ENCODE data around the gene PNMA3. TPM values are rescaled to one million over a fixed set of nuclear protein-coding genes. Genes with fewer than 3 reads are reported as not detected.
"Not testable (repeated sequence)": the region's sequence is repeated elsewhere in the genome, so short reads cannot be mapped to it uniquely, and the experiment has no call there.

The PNMA3 gene
- total RNA-seq: 0.09 TPM in 1 of 2 replicates, not detected in the other

DNA sequence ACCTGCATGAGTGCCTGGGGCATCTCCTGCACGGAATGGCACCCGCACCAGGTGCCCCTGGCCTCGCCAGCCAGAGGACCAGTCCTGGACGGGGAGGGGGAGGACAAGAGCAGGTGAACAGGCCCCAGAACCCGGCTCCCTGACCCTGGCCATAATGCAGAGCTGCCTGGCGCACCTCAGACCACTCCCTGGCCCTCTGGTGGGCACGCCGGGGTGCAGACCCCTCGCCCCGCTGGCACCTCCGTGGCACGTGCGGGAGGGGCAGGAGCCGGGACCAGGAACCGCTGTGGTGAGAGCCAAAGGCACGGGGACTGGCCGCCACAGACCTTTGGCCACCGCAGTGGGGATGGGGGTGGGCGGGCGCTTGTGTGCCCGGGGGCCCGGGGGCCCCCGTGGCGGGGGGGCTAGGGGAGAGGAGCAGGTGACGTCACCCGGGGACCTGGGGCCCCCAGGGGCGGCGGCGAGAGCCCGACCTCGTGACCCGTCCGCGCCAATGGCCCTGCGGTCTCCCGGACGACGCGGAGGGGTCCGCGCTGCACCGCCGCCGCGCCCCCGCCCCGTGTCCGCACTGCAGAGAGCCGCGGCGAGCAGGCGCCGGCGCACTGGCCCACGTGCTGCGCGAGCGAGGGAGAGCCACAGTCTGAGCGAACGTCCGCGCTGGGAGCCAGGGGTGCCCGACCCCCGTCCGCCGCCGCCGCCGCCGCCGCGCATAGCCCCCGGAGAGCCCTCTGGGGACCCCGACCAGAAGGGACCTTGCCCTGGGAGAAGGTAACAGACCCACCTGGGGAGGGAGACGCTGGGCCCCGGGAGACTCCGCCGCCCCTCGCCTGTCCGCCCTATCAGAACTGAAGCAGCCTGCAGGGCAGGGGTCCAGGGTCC is at the start of gene PNMA3:
TSS of gene PNMA3 (plus strand) at position 600 of the 879 bp plus-strand sequence. CDS start 586 bp downstream, outside the sequence.
- no peak for DNase-seq

GRCh38 chrX:153017174-153017573 is 39.1 kb upstream of the PNMA3 start:
- not testable (repeated sequence) for DNase-seq

DNA sequence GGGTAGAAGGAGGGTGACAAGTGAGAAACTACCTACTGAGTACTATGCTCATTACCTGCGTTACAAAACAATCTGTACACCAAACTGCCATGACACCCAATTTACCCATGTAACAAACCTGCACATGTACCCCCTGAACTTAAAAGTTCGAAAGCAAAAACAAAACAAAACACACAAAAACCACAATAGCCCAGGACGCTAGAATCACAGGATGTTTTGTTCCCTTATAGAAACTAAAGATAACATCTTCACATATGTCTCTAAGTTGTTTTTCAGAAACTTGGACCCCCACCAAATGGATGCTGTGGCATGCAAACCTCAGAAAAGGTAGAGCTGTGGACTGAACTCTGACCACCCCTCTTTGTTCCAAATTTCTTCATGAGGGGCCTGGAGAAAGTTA is 37.1 kb upstream of the PNMA3 start:
- no peak for DNase-seq

GRCh38 chrX:153026501-153026900 is 29.8 kb upstream of the PNMA3 start:
- not testable (repeated sequence) for DNase-seq

DNA sequence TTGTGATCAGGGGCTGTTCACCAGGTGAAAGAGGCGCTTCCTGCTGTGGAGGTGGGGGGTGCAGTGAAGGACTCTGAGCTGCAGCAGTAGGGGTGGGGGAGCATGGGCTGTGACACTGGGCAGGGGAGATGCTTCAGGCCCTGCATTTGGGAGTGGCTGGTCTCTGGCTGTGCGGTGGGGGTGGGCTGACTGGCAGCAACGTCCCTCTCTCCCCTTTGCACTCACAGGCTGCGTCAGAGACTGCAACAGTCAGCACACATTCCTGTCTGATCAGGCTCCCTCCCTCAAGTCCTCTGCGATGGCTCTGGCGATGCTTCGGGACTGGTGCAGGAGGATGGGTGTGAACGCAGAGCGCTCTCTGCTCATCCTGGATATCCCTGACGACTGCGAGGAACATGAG is 27.8 kb upstream of the PNMA3 start:
- DNase-seq: not testable (repeated sequence)

- no peak for DNase-seq
Measured at GRCh38 chrX:153029162-153029561, 27.1 kb upstream of the PNMA3 start.

- DNase-seq: no peak
Measured at GRCh38 chrX:153029875-153030274, 26.4 kb upstream of the PNMA3 start.

GRCh38 chrX:153030801-153031200 is 25.5 kb upstream of the PNMA3 start:
- DNase-seq: no peak

- DNase-seq: peak; percentile 67
Measured at GRCh38 chrX:153032397-153033118, 23.7 kb upstream of the PNMA3 start.

DNA sequence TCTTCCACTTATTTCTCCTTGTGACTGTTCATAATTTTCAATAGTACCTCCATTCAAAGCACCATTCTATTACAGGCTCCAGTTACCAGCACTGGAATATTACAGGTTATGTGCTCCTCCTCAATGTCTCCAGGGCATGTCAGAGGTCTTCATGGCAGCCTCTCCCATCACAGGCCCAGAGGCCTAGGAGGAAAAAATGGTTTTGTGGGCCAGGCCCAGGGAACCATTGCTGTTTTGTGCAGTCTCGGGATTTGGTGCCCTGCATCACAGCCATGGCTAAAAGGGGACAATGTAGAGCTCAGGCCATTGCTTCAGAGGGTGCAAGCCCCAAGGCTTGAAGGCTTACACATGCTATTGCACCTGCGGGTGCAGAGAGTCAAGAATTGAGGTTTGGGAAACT is 7.2 kb upstream of the PNMA3 start:
- DNase-seq: no peak

GRCh38 chrX:153052534-153052933 is 3.7 kb upstream of the PNMA3 start:
- DNase-seq: no peak

DNA sequence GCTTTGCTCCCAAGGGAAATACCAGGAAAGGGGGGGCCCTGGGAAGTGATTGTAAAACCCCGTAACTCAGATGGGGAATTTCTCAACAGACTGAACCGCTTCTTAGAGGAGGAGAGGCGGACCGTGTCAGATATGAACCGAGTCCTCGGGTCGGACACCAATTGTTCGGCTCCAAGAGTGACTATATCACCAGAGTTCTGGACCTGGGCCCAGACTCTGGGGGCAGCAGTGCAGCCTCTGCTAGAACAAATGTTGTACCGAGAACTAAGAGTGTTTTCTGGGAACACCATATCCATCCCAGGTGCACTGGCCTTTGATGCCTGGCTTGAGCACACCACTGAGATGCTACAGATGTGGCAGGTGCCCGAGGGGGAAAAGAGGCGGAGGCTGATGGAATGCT is 1.0 kb downstream of the PNMA3 start:
- DNase-seq: no peak

DNA sequence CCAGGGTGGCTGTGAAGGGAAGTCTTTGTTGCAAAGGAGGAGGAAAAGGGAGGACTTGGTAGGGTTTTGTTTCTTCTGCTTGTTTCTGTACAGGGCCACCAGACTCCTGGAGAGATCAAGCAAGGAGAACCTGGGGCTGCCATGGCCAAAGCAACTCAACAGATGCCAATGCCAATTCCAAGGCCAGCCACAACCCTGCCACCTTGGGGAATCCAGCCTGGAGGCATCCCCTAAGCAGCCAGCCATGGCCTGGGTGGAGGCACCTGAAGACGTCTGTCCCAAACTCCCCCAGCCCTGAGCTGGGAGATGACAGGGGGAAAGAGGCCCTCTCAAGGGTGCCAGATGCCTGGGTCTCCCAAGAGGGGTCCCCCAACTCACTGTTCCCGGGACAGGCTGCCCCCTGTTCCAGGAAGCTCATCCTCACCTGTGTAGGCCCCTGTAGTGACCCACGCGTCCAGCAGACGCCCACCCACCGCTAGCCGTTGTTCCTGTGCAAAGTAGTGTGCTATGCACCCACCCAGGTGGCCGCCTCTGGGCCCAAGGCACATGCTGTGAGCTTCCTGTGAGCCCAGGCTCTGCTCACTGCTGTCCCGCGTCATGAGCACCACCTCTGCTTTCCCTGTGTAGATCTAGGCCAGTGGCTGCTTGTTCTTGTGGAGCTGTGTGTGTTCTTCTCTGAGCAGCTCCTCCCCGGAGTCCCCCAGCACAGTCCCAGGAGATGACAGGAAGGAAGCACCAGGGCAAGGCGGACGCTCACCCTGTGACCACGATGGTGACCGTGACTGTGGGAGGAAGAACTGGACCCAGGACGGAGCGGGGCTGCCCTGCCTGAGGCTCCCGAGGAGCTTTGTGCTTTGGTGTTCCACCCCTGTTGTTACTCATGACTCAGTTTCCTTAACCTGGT is 3.2 kb downstream of the PNMA3 start:
- no peak for DNase-seq

- no peak for DNase-seq
Measured at GRCh38 chrX:153060095-153060445, 3.8 kb downstream of the PNMA3 start.

DNA sequence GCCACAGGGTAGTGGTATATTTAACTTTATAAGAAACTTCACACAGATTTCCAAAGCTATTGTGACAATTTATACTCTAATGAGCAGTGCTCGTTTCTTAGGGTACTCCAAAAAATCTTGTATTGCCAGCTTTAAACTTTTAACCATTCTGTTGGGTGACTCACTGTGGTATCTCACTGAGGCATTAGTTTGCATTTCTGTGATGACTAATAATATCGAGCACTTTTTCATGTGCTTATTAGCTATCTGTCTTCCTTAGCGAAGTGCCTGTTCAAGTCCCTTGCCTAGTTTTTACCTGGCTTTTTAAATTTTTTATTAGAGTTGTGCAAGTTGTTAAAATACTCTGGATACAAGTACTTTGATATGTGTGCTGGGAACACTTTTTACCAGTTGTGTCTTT is 5.5 kb downstream of the PNMA3 start:
- DNase-seq: peak; percentile 0

- no peak for DNase-seq
Measured at GRCh38 chrX:153063315-153063714, 7.0 kb downstream of the PNMA3 start.

GRCh38 chrX:153064061-153064460 is 7.8 kb downstream of the PNMA3 start:
- DNase-seq: no peak

- DNase-seq: no peak
Measured at GRCh38 chrX:153065389-153065788, 9.1 kb downstream of the PNMA3 start.

GRCh38 chrX:153066402-153066801 is 10.1 kb downstream of the PNMA3 start:
- DNase-seq: not testable (repeated sequence)

GRCh38 chrX:153071909-153072583 is 15.8 kb downstream of the PNMA3 start, which contains the start of gene PNMA6A:
PNMA6A (plus strand) TSS chrX:153072454; CDS start chrX:153073063, 609 bp downstream.
- not testable (repeated sequence) for DNase-seq

- not testable (repeated sequence) for DNase-seq
Measured at GRCh38 chrX:153073331-153073730, 17.1 kb downstream of the PNMA3 start.
